T-cell (primary cell): Measurements from ENCODE around the gene ATP2B2. TPM values are rescaled to one million over a fixed set of nuclear protein-coding genes. Genes with fewer than 3 reads are reported as not detected.

Experiments
- ATAC-seq, 4 experiments: fragments of 200-7000 bp in 3 of 4; fragments of 150-1000 bp in 1 of 4; cut with Tn5 transposase; replicated peaks in 1 of 4; 1 replicate in 3 of 4; 2 replicates in 1 of 4; pipeline ENCODE4 v1.10.0; 2021; ENCODE audit warnings: moderate library complexity in 3 of 4, mild to moderate bottlenecking in 2 of 4, moderate number of reproducible peaks in 1 of 4
- CTCF ChIA-PET, 2 donors: fragments of 300-600 bp; sonication (Branson Sonifier 250); formaldehyde crosslinking; loops; one replicate each; lab custom pipeline; 2022; ENCODE audit warnings: antibody characterized with exemption in 2 of 2; lab: Charles Lee
- POLR2A ChIA-PET, 2 donors: fragments of 300-600 bp; sonication (Branson Sonifier 250); formaldehyde crosslinking; loops; one replicate each; lab custom pipeline; 2022; ENCODE audit warnings: antibody characterized with exemption in 2 of 2; lab: Charles Lee
- DNase-seq, 35 experiments: peaks; one replicate each; pipeline versions ENCODE4 v3.0.0 to v3.0.0-alpha.2; 2013 to 2023
- H3K27ac ChIP-seq: one replicate; pipeline ENCODE4 v1.5.1; 2013; ENCODE audit warnings: low read length
- H3K27me3 ChIP-seq, 2 experiments: replicated peaks in 1 of 2; 1 replicate in 1 of 2; 2 replicates in 1 of 2; pipeline versions ENCODE4 v1.6.1 to v1.7.0; 2013; ENCODE audit warnings: low read length in 1 of 2, mixed read lengths in 1 of 2; ENCODE audit not compliant: control insufficient read depth in 2 of 2, insufficient read depth in 2 of 2; ENCODE audit errors: extremely low read depth in 1 of 2
- H3K36me3 ChIP-seq, 2 donors: 1 replicate in 1 of 2; 2 replicates in 1 of 2; pipeline versions ENCODE4 v1.6.1 to v1.7.0; 2013; ENCODE audit warnings: low read length in 1 of 2; ENCODE audit not compliant: control insufficient read depth in 2 of 2, insufficient read depth in 1 of 2; ENCODE audit errors: extremely low read depth in 1 of 2
- H3K4me1 ChIP-seq, 2 experiments: 1 replicate in 1 of 2; 2 replicates in 1 of 2; pipeline versions ENCODE4 v1.6.1 to v1.7.0; 2013; ENCODE audit warnings: low read length in 2 of 2, mixed read lengths in 1 of 2; ENCODE audit not compliant: insufficient read depth in 2 of 2, control insufficient read depth in 1 of 2; ENCODE audit errors: extremely low read depth in 1 of 2
- H3K4me3 ChIP-seq, 2 donors: 1 replicate in 1 of 2; 2 replicates in 1 of 2; pipeline versions ENCODE4 v1.5.1 to v1.7.0; 2013; ENCODE audit warnings: mild to moderate bottlenecking in 2 of 2, low read length in 1 of 2, moderate library complexity in 1 of 2; ENCODE audit not compliant: control insufficient read depth in 1 of 2; ENCODE audit errors: extremely low read depth in 1 of 2
- H3K9me3 ChIP-seq: 2 replicates; pipeline ENCODE4 v1.7.0; 2013
- H3K27ac Mint-ChIP-seq, 2 donors: one replicate each; pipeline ENCODE4 v1.8.0; 2020 to 2021; ENCODE audit warnings: mild to moderate bottlenecking in 2 of 2, mixed read lengths in 2 of 2
- H3K27me3 Mint-ChIP-seq, 2 donors: one replicate each; pipeline ENCODE4 v1.8.0; 2021 to 2022; ENCODE audit warnings: mixed read lengths in 2 of 2
- H3K36me3 Mint-ChIP-seq: one replicate; pipeline ENCODE4 v1.8.0; 2021; ENCODE audit warnings: mixed read lengths
- H3K4me1 Mint-ChIP-seq, 3 donors: one replicate each; pipeline ENCODE4 v1.8.0; 2020 to 2022; ENCODE audit warnings: mixed read lengths in 3 of 3, mild to moderate bottlenecking in 1 of 3
- H3K4me3 Mint-ChIP-seq, 3 donors: one replicate each; pipeline ENCODE4 v1.8.0; 2020 to 2022; ENCODE audit warnings: mild to moderate bottlenecking in 3 of 3, mixed read lengths in 3 of 3, moderate library complexity in 3 of 3
- H3K9me3 Mint-ChIP-seq, 3 donors: one replicate each; pipeline ENCODE4 v1.8.0; 2020 to 2022; ENCODE audit warnings: mixed read lengths in 3 of 3
- WGBS: methylation state at CpG from one replicate; pipeline ENCODE4 v1.1.5; 2013; ENCODE audit warnings: missing lambda C conversion rate; ENCODE audit not compliant: insufficient coverage; 5-methylcytosine and 5-hydroxymethylcytosine counted together
- total RNA-seq, 35 experiments: library from RNA in 6 of 35; stranded (reverse) in 6 of 35; fragments of 120-200 nt in 1 of 35; gene quantifications; one replicate each; pipeline versions ENCODE4 v1.2.1 to v1.2.4 and lab custom pipeline; 2013 to 2026

The ATP2B2 gene
- total RNA-seq, 5 donors from 2014 or later (not counting 1 experiment from before 2014, with no cell fraction given), result not detected

- peaks cover 38 to 59% (median 52%) of the 10 kb centered on the region in 3 donors for H3K4me1 Mint-ChIP-seq
- no peak overlapping the region for H3K27ac ChIP-seq
- H3K9me3 ChIP-seq, result no peaks in the 10 kb centered on the region
- H3K36me3 ChIP-seq, result no peaks in the 10 kb centered on the region
- peaks cover 13 to 55% of the 10 kb centered on the region in 2 experiments for H3K4me1 ChIP-seq
- H3K9me3 Mint-ChIP-seq, result no peaks in the 10 kb centered on the region
- 98% methylated on average over 4 of the region's 4 CpGs for WGBS
- H3K27me3 ChIP-seq, result no peaks in the 10 kb centered on the region
- no peak for DNase-seq
- ChIA-PET CTCF (no interaction called here), POLR2A (no interaction called here)
- H3K27ac Mint-ChIP-seq, result peak overlapping the region; percentile 54 to 81
- H3K4me3 ChIP-seq, result no peak overlapping the region
- peak overlapping the region in 1 of 3 donors; percentile 58 for H3K4me3 Mint-ChIP-seq
- no peak for ATAC-seq
- no peaks in the 10 kb centered on the region for H3K36me3 Mint-ChIP-seq
- H3K27me3 Mint-ChIP-seq, result peaks cover 0 to 6% of the 10 kb centered on the region in 2 donors
Measured at GRCh38 chr3:10396931-10397330, 108.5 kb downstream of the ATP2B2 start.

- ChIA-PET POLR2A (no interaction called here), CTCF (no interaction called here)
- Mint-ChIP-seq H3K27me3 (peaks cover 0 to 6% of the 10 kb centered on the region in 2 donors), H3K4me1 (peaks cover 41 to 65% (median 56%) of the 10 kb centered on the region in 3 donors), H3K9me3 (no peaks in the 10 kb centered on the region), H3K27ac (peak overlapping the region; percentile 81 to 83), H3K4me3 (peak overlapping the region; percentile 41 to 58 (median 50)), H3K36me3 (no peaks in the 10 kb centered on the region)
- DNase-seq, result peak in 2 of 35 experiments; percentile 6 to 15
- Histone ChIP-seq H3K27me3 (no peaks in the 10 kb centered on the region), H3K9me3 (no peaks in the 10 kb centered on the region), H3K4me3 (no peak overlapping the region), H3K4me1 (peaks cover 13 to 62% of the 10 kb centered on the region in 2 experiments), H3K36me3 (no peaks in the 10 kb centered on the region), H3K27ac (peak overlapping the region; percentile 17)
- ATAC-seq, result peak in 3 of 4 experiments; percentile 7 to 40 (median 25)
- 100% methylated on average over 1 of the region's 4 CpGs for WGBS
Measured at GRCh38 chr3:10396083-10396482, 109.3 kb downstream of the ATP2B2 start.

GRCh38 chr3:10395671-10396070, 109.7 kb downstream of the ATP2B2 start:
- Mint-ChIP-seq H3K4me1 (peaks cover 46 to 69% (median 56%) of the 10 kb centered on the region in 3 donors), H3K4me3 (peak overlapping the region; percentile 41 to 58 (median 50))

GRCh38 chr3:10395196-10395595, 110.2 kb downstream of the ATP2B2 start:
- Mint-ChIP-seq H3K4me1 (peaks cover 50 to 72% (median 58%) of the 10 kb centered on the region in 3 donors), H3K36me3 (no peaks in the 10 kb centered on the region), H3K4me3 (peak overlapping the region; percentile 21 to 58 (median 52)), H3K27me3 (peaks cover 0 to 3% of the 10 kb centered on the region in 2 donors), H3K27ac (peak overlapping the region; percentile 81 to 83), H3K9me3 (no peaks in the 10 kb centered on the region)
- POLR2A ChIA-PET, result no interaction called here
- Histone ChIP-seq H3K27ac (no peak overlapping the region), H3K9me3 (no peaks in the 10 kb centered on the region), H3K4me1 (peaks cover 13 to 71% of the 10 kb centered on the region in 2 experiments), H3K27me3 (no peaks in the 10 kb centered on the region), H3K36me3 (no peaks in the 10 kb centered on the region), H3K4me3 (no peak overlapping the region)
- WGBS, result 43% methylated on average over 6 of the region's 7 CpGs
- DNase-seq (peak in 1 of 35 experiments; percentile 12), ATAC-seq (peak; percentile 18 to 45 (median 25))
- CTCF ChIA-PET, result no interaction called here

More at GRCh38 chr3:10395671-10396070, 109.7 kb downstream of the ATP2B2 start:
- DNase-seq (peak in 31 of 35 experiments; percentile 10 to 65 (median 28)), ATAC-seq (peak; percentile 84 to 96 (median 93))
- peak overlapping the region; percentile 81 to 83 for H3K27ac Mint-ChIP-seq
- H3K36me3 ChIP-seq, result no peaks in the 10 kb centered on the region
- H3K27me3 ChIP-seq, result no peaks in the 10 kb centered on the region
- no peaks in the 10 kb centered on the region for H3K36me3 Mint-ChIP-seq
- H3K27me3 Mint-ChIP-seq, result peaks cover 0 to 6% of the 10 kb centered on the region in 2 donors
- H3K4me1 ChIP-seq, result peaks cover 13 to 66% of the 10 kb centered on the region in 2 experiments
- H3K9me3 Mint-ChIP-seq, result no peaks in the 10 kb centered on the region
- H3K27ac ChIP-seq, result no peak overlapping the region
- ChIA-PET CTCF (no interaction called here), POLR2A (no interaction called here)
- H3K4me3 ChIP-seq, result no peak overlapping the region
- 0% methylated on average over 4 of the region's 4 CpGs for WGBS
- H3K9me3 ChIP-seq, result no peaks in the 10 kb centered on the region

- no peak for ATAC-seq
Measured at GRCh38 chr3:10394491-10395025, 110.8 kb downstream of the ATP2B2 start.

GRCh38 chr3:10393514-10393913, 111.9 kb downstream of the ATP2B2 start:
- H3K4me1 Mint-ChIP-seq, result peaks cover 63 to 83% (median 67%) of the 10 kb centered on the region in 3 donors
- peak overlapping the region in 1 of 2 donors; percentile 76 for H3K27ac Mint-ChIP-seq
- peak overlapping the region in 1 of 3 donors; percentile 13 for H3K4me3 Mint-ChIP-seq
- peaks cover 0 to 3% of the 10 kb centered on the region in 2 donors for H3K27me3 Mint-ChIP-seq
- WGBS, result 86% methylated on average over 2 of the region's 2 CpGs
- ATAC-seq, result no peak
- Histone ChIP-seq H3K4me3 (no peak overlapping the region), H3K4me1 (peaks cover 13 to 82% of the 10 kb centered on the region in 2 experiments), H3K27ac (no peak overlapping the region), H3K27me3 (no peaks in the 10 kb centered on the region), H3K36me3 (no peaks in the 10 kb centered on the region), H3K9me3 (no peaks in the 10 kb centered on the region)
- ChIA-PET CTCF (no interaction called here), POLR2A (no interaction called here)
- H3K9me3 Mint-ChIP-seq, result no peaks in the 10 kb centered on the region
- DNase-seq, result no peak
- H3K36me3 Mint-ChIP-seq, result no peaks in the 10 kb centered on the region

More at GRCh38 chr3:10394491-10395025, 110.8 kb downstream of the ATP2B2 start:
- whole genome bisulfite sequencing, result 98% methylated on average over 13 of the region's 15 CpGs
- Histone ChIP-seq H3K36me3 (no peaks in the 10 kb centered on the region), H3K27ac (no peak overlapping the region), H3K4me3 (no peak overlapping the region), H3K4me1 (peaks cover 13 to 77% of the 10 kb centered on the region in 2 experiments), H3K9me3 (no peaks in the 10 kb centered on the region), H3K27me3 (no peaks in the 10 kb centered on the region)
- peak overlapping the region in 1 of 3 donors; percentile 58 for H3K4me3 Mint-ChIP-seq
- H3K27ac Mint-ChIP-seq, result no peak overlapping the region
- ChIA-PET CTCF (no interaction called here), POLR2A (no interaction called here)
- peaks cover 0 to 3% of the 10 kb centered on the region in 2 donors for H3K27me3 Mint-ChIP-seq
- H3K36me3 Mint-ChIP-seq, result no peaks in the 10 kb centered on the region
- H3K4me1 Mint-ChIP-seq, result peaks cover 55 to 76% (median 63%) of the 10 kb centered on the region in 3 donors
- DNase-seq, result no peak
- H3K9me3 Mint-ChIP-seq, result no peaks in the 10 kb centered on the region
